Measurements from ENCODE around the gene PCBP2.

PCBP2 gene

GRCh38 chr12:53513712-53514410 is 62.0 kb downstream of the PCBP2 start:
- DNase-seq = no peak

- DNase-seq = no peak
Observed at GRCh38 chr12:53514628-53515290, 62.9 kb downstream of the PCBP2 start.

GRCh38 chr12:53515291-53515680 is 63.4 kb downstream of the PCBP2 start:
- DNase-seq = no peak

- DNase-seq = no peak
Observed at GRCh38 chr12:53516758-53517455, 65.0 kb downstream of the PCBP2 start.

DNA sequence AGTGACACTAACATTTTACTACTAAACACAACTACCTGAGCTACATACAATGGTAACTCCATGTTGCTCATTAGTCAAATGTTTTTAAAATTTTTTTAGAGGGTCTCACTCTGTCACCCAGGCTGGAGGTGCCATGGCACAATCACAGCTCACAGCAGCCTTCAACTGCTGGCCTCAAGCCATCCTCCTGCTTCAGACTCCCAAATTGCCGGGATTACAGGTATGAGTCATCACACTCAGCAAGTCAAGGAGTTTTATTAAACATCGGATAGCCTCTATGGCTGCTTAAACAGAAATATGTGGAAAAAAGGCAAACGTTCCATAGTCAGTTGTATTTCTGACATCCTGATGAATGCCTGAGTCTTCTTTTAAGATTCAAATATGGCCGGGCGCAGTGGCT is 66.5 kb downstream of the PCBP2 start:
- no peak for DNase-seq

DNA sequence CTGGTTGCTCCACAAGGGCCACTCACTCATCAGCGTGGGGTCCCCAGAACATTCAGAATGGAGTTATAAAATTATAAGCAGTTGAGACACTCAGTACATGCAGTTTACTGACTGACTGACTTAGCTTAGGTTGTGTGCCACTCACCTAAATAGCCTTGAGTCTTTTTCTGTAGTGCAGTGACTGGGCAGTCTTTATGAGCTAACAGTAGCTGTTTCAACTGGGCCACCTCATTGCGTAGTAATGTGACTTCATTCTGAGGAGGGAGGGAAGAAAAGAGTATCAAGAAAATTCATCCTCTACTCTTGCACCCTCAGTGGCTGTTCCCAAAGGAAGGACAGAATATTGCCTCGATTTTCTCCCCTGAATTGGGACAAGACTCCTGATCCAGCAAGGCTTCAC is 71.2 kb downstream of the PCBP2 start:
- DNase-seq = no peak

GRCh38 chr12:53524476-53524875 is 72.6 kb downstream of the PCBP2 start:
- DNase-seq = no peak

DNA sequence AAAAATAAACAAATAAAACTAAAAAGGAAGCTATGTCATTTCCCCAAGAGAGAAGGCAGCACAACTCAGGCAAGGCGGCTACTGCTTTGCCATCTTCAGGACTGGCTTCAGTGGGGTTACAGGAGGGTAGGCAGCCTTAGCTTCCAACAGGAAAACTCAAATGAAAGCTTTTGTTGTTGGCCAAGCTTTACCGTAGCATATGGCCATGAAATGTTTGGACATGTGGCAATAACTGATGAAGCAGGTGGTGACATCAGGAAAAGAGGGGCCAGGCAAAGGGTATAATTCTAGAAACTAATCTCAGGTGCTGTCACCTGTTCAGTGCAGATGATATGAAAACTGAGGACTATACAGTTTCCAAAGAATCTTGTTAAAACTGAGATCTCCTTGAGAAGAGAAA is 78.2 kb downstream of the PCBP2 start:
- no peak for DNase-seq

Measured in activated CD4-positive, alpha-beta T cell treated with anti-CD3 and anti-CD28 coated beads, Interleukin-2, amount 50 U/mL, for 1 hour (primary cell).